GM21423 (cell line): ENCODE data around the gene PIERCE2.
"Not testable (repeated sequence)": the region's sequence is repeated elsewhere in the genome, so short reads cannot be mapped to it uniquely, and the experiment has no call there.

Experiments
- ATAC-seq: cut with Tn5 transposase; IDR thresholded peaks from one replicate; pipeline ENCODE4 v1.9.1; 2021; ENCODE audit warnings: mild to moderate bottlenecking, moderate library complexity; ENCODE audit not compliant: unreplicated experiment

Gene PIERCE2

GRCh38 chr15:55408012-55408928 lies at the start of gene PIERCE2, which contains the start of gene CCPG1:
Gene PIERCE2 (plus strand): TSS chr15:55408495. CDS start chr15:55408769, 274 bp downstream.
Gene CCPG1 (minus strand): TSS chr15:55408359. CDS start chr15:55389424, 18,935 bp downstream.
- ATAC-seq: peak; percentile 94

- ATAC-seq: no peak
Observed at GRCh38 chr15:55360256-55360655, 48.0 kb upstream of the PIERCE2 start.

DNA sequence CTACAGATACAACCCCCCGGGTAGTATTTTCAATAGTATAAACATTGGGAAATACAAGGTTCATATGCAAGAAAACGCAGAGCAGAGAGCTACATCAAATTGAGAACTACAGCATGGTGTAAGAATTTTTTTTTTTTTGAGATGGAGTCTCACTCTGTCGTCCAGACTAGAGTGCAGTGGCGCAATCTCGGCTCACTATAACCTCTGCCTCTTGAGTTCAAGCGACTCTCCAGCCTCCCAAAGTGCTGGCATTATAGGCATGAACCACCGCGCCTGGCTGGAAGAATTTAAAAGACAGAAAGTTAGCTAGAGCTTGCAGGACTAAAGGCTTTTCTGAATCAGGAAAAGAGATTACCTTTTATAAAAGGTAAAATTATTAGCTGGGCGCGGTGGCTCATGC lies 47.2 kb upstream of the PIERCE2 start:
- no peak for ATAC-seq

- ATAC-seq: no peak
Observed at GRCh38 chr15:55362641-55363040, 45.7 kb upstream of the PIERCE2 start.

GRCh38 chr15:55366981-55367380 lies 41.3 kb upstream of the PIERCE2 start:
- no peak for ATAC-seq

GRCh38 chr15:55372701-55373440 lies 35.4 kb upstream of the PIERCE2 start:
- ATAC-seq: peak; percentile 47

DNA sequence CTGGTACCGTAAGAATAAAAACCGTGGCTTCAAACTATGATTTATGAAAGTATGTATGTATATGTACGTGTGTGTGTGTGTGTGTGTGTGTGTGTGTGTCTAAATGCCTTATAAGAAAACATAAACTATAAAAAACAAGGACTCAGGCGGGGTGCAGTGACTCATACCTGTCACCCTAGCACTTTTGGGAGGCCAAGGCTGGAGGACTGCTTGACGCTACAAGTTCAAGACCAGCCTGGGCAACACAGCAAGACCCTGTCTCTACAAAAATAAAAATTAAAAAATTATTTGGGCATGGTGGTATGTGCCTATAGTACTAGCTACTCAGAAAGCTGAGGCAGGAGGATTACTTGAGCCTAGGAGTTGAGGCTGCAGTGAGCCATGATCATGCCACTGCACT lies 29.2 kb upstream of the PIERCE2 start:
- ATAC-seq: no peak

DNA sequence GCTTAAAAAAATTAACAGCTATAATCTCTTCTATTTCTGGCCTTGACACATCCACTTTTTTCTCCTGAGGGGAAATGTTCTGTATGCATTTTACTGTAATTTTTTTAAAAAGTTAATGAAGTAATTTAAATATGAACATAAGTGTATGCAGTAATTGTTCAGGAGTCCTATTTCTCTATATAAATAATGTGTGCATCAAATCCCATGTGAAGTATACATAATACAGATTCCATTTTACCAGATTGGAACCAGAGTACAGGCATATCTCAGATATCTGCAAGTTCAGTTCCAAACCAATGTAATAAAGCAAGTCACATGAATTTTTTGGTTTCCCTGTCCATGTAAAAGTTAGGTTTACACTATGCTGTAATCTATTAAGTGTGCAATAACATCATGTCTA lies 26.7 kb upstream of the PIERCE2 start:
- no peak for ATAC-seq

- ATAC-seq: no peak
Observed at GRCh38 chr15:55383687-55384086, 24.6 kb upstream of the PIERCE2 start.

DNA sequence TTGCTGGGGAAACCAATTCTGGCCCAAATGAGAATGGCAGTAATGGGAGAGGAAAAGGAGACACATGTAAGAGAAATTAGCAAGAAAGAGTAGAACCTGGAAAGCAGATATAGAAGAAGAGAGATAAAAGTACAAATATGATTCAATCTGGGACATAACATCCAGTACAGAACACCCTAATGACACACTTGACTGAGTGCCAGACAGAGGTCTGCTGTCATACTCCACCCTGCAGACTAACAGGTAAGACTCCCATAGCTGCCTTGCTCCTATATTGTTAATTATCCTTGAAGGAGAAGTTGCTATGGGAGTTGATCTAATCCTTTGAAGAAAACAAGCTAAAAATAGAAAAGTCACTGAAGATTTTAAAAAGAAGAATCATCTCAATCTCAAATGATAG lies 21.3 kb upstream of the PIERCE2 start:
- ATAC-seq: no peak

- ATAC-seq: no peak
Observed at GRCh38 chr15:55389264-55389607, 19.1 kb upstream of the PIERCE2 start.

DNA sequence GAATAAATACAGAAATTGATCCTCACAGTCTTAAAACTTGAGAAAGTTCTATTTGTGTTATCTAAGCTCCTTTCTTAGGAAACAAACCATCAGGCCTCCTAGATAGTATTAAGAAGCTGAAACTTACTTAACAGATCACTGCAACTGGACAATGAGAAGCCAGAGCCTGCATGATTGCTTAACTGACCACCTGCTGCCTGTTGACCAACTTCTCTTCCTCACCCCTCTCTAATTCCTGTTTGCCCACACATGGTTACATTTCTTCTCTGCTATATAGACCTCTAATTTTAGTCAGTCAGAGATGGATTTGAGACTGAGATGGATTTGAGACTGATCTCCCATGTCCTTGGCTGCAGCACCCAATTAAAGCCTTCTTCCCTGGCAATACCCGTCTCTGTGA lies 13.6 kb upstream of the PIERCE2 start:
- no peak for ATAC-seq

GRCh38 chr15:55398243-55398642 lies 10.1 kb upstream of the PIERCE2 start:
- ATAC-seq: no peak

- not testable (repeated sequence) for ATAC-seq
Observed at GRCh38 chr15:55400050-55400449, 8.2 kb upstream of the PIERCE2 start.

DNA sequence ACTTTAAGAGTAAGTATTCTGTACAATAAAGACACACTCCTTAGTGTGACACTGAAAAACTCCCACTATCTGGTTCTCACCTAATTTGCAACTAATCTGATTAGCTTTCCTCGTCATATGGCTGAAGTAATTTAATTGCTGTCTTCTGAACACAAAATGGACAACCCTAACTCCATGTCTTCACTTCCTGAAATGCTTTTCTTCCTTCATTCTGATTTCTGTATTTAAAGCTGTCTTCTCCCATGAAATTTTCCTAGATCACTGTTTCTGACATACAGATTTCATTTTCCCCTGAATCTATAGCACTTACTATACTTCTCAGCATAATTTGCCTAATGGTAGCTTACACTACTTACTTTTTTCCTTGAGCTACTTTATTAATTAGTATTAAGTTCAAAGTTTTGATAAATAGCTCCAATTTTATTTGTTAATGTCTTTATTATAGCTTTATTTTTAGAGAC lies 6.5 kb upstream of the PIERCE2 start:
- no peak for ATAC-seq

GRCh38 chr15:55402707-55403106 lies 5.6 kb upstream of the PIERCE2 start:
- peak; percentile 36 for ATAC-seq

DNA sequence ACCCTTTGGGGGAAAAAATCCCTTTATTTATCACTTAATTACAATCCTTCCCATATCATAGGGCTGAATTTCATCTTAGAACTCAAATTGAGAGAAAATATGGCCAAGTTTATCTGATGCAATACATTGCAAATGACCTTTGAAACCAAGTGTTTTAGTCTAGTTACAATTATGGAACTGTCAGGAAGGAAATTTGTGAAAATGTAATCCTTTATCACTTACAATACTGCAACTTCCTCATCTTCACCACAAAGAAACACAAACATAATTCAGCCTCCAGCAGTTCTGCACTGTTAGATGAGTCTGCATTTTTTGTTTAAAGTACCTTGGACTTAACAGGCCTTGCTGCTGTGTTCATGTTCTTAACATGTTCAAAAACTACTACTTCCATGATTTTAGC lies 4.8 kb upstream of the PIERCE2 start:
- peak; percentile 21 for ATAC-seq

- peak; percentile 3 for ATAC-seq
Observed at GRCh38 chr15:55407498-55408011, 740 bp upstream of the PIERCE2 start.

- ATAC-seq: not testable (repeated sequence)
Observed at GRCh38 chr15:55408976-55409375, 681 bp downstream of the PIERCE2 start.

- ATAC-seq: not testable (repeated sequence)
Observed at GRCh38 chr15:55417678-55418077, 9.4 kb downstream of the PIERCE2 start.

DNA sequence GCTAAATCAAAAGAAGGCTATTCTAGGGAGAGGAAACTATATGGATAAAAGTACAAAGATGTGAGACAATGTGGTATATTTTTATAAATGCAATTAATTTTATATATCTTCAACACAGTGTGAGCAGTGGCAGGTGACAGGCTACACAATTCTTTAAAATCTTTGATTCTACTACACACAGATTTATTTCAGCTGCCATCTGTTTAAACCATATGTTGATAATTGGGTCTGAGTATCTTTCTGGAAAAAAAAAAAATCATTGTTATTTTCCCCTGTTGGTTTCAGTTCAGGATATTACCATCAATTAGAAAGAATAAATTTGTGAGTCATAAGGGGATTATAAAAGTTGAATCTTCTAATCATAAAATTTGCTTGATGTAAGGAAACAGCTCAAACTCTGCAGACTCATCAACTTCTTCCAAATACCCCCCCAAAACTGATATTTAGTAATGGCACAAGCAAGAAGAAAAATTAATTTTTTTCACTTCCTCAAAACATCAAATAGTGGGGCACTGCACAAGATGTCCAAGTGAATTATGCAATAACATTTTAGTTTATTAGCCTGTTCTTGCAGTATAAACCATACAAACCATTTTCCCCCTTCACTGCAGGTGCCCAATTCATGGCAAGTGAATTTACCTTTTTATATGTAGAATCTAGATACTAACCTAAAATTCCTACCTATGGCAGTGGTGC lies 12.0 kb downstream of the PIERCE2 start:
- ATAC-seq: no peak
